HUES64 (cell line): ENCODE data around the gene WASF2.
"Not testable (repeated sequence)": the region's sequence is repeated elsewhere in the genome, so short reads cannot be mapped to it uniquely, and the experiment has no call there.

ENCODE experiments used
- H3K27ac ChIP-seq: 2 replicates; pipeline ENCODE4 v1.7.0; 2013; ENCODE audit warnings: low read depth, low read length, inconsistent platforms
- H3K27me3 ChIP-seq: 2 replicates; pipeline ENCODE4 v1.6.1; 2013; ENCODE audit warnings: mild to moderate bottlenecking, low read length; ENCODE audit not compliant: insufficient read depth
- H3K36me3 ChIP-seq: 2 replicates; pipeline ENCODE4 v1.6.1; 2013; ENCODE audit warnings: mild to moderate bottlenecking, low read length; ENCODE audit not compliant: insufficient read depth
- H3K4me1 ChIP-seq: 2 replicates; pipeline ENCODE4 v1.6.1; 2013; ENCODE audit warnings: mild to moderate bottlenecking, low read length, moderate library complexity; ENCODE audit not compliant: insufficient read depth
- H3K4me3 ChIP-seq: 2 replicates; pipeline ENCODE4 v1.5.1; 2013; ENCODE audit warnings: mild to moderate bottlenecking, low read length, moderate library complexity
- H3K9ac ChIP-seq: 2 replicates; pipeline ENCODE4 v1.6.1; 2013; ENCODE audit warnings: mild to moderate bottlenecking, low read depth, low read length
- H3K9me3 ChIP-seq: 2 replicates; pipeline ENCODE4 v1.6.1; 2013; ENCODE audit warnings: low read depth, low read length; ENCODE audit not compliant: insufficient read depth
- WGBS: fragments of 150-250, 120-280 bp; methylation state at CpG from one replicate; pipeline ENCODE4 v1.1.7; 2013; ENCODE audit warnings: missing lambda C conversion rate; 5-methylcytosine and 5-hydroxymethylcytosine counted together

Gene WASF2

DNA sequence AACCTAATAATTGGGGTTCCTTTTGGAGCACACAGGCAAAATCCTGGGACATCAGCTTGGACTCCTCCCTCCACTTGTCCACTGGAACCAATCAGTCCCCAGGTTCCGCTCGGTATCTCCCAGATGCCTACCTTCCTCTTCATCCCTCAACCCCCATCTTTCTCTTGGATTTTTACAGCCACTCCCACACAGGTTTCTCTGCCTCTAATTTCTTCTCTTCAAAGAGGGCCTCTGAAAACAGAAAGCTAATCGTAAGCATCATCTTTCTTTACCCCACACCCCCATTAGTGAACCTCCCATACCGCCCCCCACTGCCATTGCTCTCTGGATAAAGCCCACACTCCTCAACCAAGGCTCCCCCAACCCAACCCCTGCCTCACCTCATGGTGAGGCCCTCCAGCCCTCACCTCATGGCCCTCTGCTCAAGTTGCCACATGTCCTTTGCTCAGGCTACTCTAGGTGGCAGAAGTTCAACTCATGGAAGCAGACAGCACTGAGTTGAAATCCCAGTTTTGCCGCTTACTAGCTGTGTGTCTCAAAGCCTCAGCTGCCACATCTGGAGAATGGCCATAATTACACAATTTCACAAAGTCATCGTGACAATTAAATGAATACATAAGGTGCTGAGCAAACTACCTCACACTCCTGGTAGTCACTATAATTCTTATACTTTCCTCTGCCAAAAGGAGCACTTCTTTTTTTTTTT, 18.1 kb upstream of the WASF2 start:
- WGBS, result 88% methylated on average over 6 of the region's 6 CpGs
- Histone ChIP-seq H3K27me3 (no peaks in the 10 kb centered on the region), H3K4me3 (no peak overlapping the region), H3K4me1 (peaks cover 15% of the 10 kb centered on the region), H3K9ac (no peak overlapping the region), H3K36me3 (no peaks in the 10 kb centered on the region), H3K9me3 (no peaks in the 10 kb centered on the region), H3K27ac (no peak overlapping the region)

DNA sequence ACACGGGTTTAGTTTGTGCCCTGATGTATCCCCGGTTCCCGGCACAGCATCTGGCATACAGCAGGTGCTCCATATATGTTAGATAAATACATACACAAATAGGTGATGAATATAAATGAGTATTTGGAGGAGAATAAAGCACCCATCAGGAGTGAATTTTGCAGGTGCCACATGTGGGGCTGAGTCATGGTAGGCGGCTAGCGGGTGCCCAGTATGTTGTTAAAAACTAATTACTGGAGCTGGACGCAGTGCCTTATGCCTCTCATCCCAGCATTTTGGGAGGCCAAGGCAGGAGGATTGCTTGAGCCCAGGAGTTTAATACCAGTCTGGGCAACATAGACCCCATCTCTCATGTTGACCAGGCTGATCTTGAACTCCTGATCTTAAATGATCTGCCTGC, 16.7 kb upstream of the WASF2 start:
- H3K36me3 ChIP-seq, result no peaks in the 10 kb centered on the region
- no peaks in the 10 kb centered on the region for H3K9me3 ChIP-seq
- H3K9ac ChIP-seq, result no peak overlapping the region
- H3K27me3 ChIP-seq, result no peaks in the 10 kb centered on the region
- no peak overlapping the region for H3K27ac ChIP-seq
- H3K4me1 ChIP-seq, result peaks cover 15% of the 10 kb centered on the region
- 95% methylated on average over 5 of the region's 6 CpGs for WGBS
- no peak overlapping the region for H3K4me3 ChIP-seq

DNA sequence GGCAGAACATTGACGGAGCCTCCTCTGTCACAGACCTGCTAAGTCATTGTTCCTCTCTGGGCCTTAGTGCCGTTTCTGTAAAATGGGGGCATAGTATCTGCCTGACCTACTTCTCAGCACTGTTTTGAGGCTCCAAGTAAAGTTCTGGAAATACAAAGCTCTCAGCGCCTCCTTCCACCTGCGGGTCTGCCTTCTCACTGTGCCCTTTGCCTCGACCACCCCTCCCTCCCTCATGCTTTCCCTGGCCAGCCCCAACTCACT, 15.4 kb upstream of the WASF2 start:
- H3K4me3 ChIP-seq, result no peak overlapping the region
- 71% methylated on average over 5 of the region's 5 CpGs for WGBS
- H3K27ac ChIP-seq, result peak overlapping the region; percentile 83
- no peaks in the 10 kb centered on the region for H3K27me3 ChIP-seq
- H3K9ac ChIP-seq, result no peak overlapping the region
- no peaks in the 10 kb centered on the region for H3K36me3 ChIP-seq
- H3K4me1 ChIP-seq, result peaks cover 15% of the 10 kb centered on the region
- no peaks in the 10 kb centered on the region for H3K9me3 ChIP-seq

DNA sequence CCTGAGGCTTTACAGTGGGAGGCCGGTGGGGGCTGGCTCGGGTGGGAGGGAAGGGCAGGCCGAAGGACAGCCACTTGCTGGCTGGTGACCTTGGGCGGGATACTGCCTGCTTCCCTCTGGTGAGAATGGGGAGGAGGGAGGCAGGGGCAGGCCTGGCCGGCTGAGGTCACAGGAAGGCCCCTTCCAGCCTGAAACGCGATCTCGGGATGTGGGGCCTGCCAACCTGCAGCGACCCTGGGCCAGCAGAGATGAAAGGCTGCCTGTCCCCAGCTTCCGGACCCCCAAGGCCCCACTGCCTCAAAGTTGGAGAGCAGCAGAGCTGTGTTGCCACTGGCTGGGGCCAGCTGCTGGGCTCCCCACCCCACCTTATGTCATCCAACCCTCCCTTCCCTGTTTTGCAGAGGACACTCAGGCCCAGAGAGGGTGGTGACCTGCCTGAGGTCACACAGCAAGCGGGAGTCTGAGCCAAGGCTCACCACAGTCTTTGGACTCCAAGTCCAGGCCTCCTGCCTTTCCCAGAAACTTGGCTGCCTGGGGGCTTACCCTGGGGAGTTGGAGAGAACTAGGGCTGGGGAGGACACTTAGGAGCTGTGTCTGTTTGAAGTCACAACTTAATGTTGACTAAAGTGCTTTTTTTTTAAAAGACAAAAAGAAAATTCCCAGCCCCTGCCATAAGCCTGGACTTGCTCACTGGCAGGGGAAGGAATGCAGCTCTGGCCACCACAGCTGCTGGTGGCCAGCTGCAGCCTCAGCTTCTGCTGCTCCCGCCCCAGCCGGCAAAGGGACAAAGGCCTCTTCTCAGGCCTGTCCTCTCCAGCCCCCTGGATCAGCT, 14.8 kb upstream of the WASF2 start:
- peak overlapping the region; percentile 11; the same call in 1 of the 2 replicates for H3K9ac ChIP-seq
- H3K27me3 ChIP-seq, result no peaks in the 10 kb centered on the region
- peaks cover 15% of the 10 kb centered on the region for H3K4me1 ChIP-seq
- peak overlapping the region; percentile 83 for H3K27ac ChIP-seq
- WGBS, result 26% methylated on average over 13 of the region's 13 CpGs
- no peak overlapping the region for H3K4me3 ChIP-seq
- no peaks in the 10 kb centered on the region for H3K9me3 ChIP-seq
- no peaks in the 10 kb centered on the region for H3K36me3 ChIP-seq

DNA sequence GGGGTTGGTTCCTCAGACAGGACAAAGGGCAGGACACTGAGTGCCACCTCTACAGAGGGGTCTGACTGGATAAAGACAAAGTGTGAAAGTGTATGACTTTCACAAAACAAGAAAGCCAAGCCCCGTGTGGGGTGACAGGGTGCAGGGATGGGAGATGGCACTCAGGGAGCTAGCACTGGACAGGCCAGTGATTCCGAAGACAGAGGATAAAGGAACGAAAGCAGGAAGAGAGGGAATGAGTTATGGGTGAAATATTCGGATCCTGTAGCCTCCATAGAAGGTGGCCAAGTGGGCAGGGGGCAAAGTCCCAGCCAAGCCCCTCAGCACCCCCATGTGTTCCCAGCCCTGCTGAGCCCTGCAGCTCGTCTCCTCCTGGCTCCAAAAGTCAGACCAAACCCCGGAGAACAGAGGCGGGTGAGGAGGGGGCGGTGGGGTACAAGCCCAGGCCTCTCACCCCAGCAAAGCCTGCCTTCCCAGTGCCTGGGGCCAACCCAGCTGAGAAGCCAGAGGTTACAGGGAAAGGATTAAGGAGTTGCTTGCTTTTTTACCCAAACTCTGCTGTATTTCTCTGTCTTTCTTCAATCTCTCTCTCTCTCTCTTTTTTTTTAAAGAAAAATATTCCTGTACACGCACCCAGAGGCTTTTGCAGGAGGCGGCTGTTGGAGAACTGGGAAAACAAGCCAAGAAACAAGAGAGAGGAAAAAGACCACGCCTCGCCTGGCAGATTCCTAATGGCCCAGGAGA, 14.0 kb upstream of the WASF2 start:
- Histone ChIP-seq H3K9ac (peak overlapping the region; percentile 33; the same call in 1 of the 2 replicates), H3K27ac (peak overlapping the region; percentile 82)
- 58% methylated on average over 12 of the region's 12 CpGs for WGBS

DNA sequence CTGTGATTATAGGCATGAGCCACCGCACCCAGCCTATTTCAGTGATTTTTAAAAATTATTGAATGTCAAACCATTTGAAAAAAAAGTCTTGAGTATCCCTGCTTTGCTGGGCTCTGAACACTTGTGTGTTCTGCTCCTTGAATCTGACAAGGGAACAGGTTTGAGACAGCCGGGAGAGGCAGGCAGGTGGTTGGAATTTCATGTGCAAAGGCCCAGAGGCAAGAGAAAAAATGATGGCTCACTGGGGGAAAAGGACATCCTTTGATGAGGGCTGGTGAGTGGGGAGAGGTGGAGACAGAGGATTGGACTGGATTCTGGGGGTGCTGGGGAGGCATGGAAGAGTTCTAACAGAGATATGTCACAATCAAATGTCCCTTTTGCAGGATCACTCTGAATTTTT, 13.1 kb upstream of the WASF2 start:
- Histone ChIP-seq H3K27me3 (no peaks in the 10 kb centered on the region), H3K9me3 (no peaks in the 10 kb centered on the region), H3K4me1 (peaks cover 15% of the 10 kb centered on the region), H3K4me3 (no peak overlapping the region), H3K9ac (no peak overlapping the region), H3K27ac (no peak overlapping the region), H3K36me3 (no peaks in the 10 kb centered on the region)
- WGBS, result 92% methylated on average over 2 of the region's 2 CpGs

More for the DNA sequence above, 14.0 kb upstream of the WASF2 start:
- H3K36me3 ChIP-seq, result no peaks in the 10 kb centered on the region
- peaks cover 15% of the 10 kb centered on the region for H3K4me1 ChIP-seq
- H3K27me3 ChIP-seq, result no peaks in the 10 kb centered on the region
- H3K9me3 ChIP-seq, result no peaks in the 10 kb centered on the region
- no peak overlapping the region for H3K4me3 ChIP-seq

DNA sequence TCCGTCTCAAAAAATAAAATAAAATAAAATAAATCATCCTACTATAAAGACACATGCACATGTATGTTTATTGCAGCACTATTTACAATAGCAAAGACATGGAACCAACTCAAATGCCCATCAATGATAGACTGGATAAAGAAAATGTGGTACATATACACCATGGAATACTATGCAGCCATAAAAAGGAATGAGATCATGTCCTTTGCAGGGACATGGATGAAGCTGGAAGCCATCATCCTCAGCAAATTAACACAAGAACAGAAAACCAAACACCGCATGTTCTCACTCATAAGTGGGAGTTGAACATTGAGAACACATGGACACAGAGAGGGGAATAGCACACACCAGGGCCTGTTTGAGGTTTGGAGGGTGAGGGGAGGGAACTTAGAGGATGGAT, 11.2 kb upstream of the WASF2 start:
- H3K27me3 ChIP-seq, result not testable (repeated sequence)

DNA sequence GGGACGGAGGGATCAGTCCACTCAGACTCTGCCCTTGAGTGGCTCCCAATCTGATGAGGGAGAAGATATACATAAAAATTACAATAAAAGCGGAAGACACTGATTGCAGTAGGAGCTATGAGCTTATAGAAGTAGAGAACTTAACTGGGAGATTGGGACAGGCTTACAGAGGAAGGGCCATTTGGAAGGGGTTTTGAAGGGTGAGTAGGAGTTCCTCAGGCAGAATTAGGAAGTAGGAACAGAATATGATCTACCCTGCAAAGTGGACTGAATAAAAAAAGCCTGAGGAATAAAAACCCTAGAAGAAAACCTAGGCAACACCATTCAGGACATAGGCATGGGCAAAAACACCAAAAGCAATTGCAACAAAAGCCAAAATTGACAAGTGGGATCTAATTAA, 9.2 kb upstream of the WASF2 start:
- no peaks in the 10 kb centered on the region for H3K9me3 ChIP-seq
- no peak overlapping the region for H3K27ac ChIP-seq
- H3K4me3 ChIP-seq, result no peak overlapping the region
- H3K27me3 ChIP-seq, result no peaks in the 10 kb centered on the region
- whole genome bisulfite sequencing, result 86% methylated on average over 2 of the region's 2 CpGs
- peaks cover 10% of the 10 kb centered on the region for H3K4me1 ChIP-seq
- no peak overlapping the region for H3K9ac ChIP-seq
- H3K36me3 ChIP-seq, result no peaks in the 10 kb centered on the region

More for the DNA sequence above, 11.2 kb upstream of the WASF2 start:
- peaks cover 20% of the 10 kb centered on the region for H3K4me1 ChIP-seq
- H3K9me3 ChIP-seq, H3K36me3 ChIP-seq, H3K27ac ChIP-seq, H3K9ac ChIP-seq, H3K4me3 ChIP-seq: not testable (repeated sequence)
- 94% methylated on average over 2 of the region's 2 CpGs for WGBS

DNA sequence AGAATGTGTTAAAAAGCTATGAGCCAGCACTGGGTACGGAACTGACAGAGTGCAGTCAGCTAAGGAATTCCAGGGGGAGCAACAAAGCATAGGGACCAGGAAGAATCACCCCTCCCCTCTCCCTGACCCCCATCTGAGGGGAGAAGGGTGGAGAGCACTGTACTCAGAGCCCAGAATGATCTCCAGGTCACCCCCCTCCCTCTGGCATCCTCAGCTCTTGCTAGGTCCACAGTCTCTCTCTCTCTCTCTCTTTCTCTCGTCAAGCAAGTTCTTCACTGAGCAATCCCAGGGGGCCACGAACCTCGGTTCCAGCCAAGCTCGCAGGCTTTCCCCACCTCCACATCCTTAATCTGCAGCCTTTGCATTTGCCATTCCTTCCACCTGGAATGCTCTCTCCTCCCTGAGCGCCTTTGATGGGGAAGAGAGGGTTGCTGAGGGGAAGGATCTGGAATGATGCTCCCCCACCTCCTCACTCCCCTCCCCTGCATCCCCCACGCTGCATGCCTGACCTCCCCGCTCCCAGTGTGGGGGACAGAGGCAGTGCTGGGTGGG, 6.7 kb upstream of the WASF2 start:
- Histone ChIP-seq H3K4me3 (peak overlapping the region; percentile 4; the same call in 1 of the 2 replicates), H3K9ac (no peak overlapping the region)
- 11% methylated on average over 5 of the region's 8 CpGs for WGBS

DNA sequence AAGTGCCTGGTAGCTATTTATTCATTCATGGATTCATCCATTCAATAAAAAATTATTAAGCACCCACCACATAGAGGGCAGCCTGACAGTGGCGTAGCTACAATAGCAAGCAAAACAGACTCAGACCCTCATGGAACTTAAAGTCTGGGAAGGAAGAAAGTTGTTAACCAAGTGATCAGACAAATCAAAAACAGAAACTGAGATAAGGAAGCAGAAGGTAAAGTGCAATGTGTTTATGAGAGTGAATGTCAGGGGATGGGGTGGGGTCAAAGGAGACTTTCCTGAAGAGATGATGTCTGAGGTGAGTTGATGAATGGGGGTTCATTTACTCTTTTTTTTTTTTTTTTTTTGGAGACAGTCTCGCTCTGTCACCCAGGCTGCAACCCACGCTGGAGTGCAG, 2.8 kb upstream of the WASF2 start:
- Histone ChIP-seq H3K27ac (no peak overlapping the region), H3K36me3 (no peaks in the 10 kb centered on the region)
- WGBS, result 94% methylated on average over 3 of the region's 3 CpGs

More for the DNA sequence above, 6.7 kb upstream of the WASF2 start:
- Histone ChIP-seq H3K36me3 (no peaks in the 10 kb centered on the region), H3K4me1 (peaks cover 4% of the 10 kb centered on the region), H3K27me3 (no peaks in the 10 kb centered on the region), H3K27ac (peak overlapping the region; percentile 5; the same call in 1 of the 2 replicates), H3K9me3 (no peaks in the 10 kb centered on the region)

More for the DNA sequence above, 2.8 kb upstream of the WASF2 start:
- H3K4me3 ChIP-seq, result no peak overlapping the region
- H3K4me1 ChIP-seq, result peaks cover 16% of the 10 kb centered on the region
- H3K9ac ChIP-seq, result no peak overlapping the region
- H3K27me3 ChIP-seq, result no peaks in the 10 kb centered on the region
- H3K9me3 ChIP-seq, result no peaks in the 10 kb centered on the region
